H1 (cell line): ENCODE measurements around the gene CNTN5. TPM values are rescaled to one million over a fixed set of nuclear protein-coding genes. Genes with fewer than 3 reads are reported as not detected.

Source experiments
- CTCF ChIA-PET: fragments of 300-600 bp; sonication (Branson Sonifier 250); formaldehyde crosslinking; loops from one replicate; lab custom pipeline; 2021; ENCODE audit not compliant: partially characterized antibody; lab: Charles Lee
- POLR2A ChIA-PET: fragments of 300-600 bp; sonication (Branson Sonifier 250); formaldehyde crosslinking; loops from one replicate; lab custom pipeline; 2021; ENCODE audit warnings: inconsistent platforms; ENCODE audit not compliant: partially characterized antibody; lab: Charles Lee
- DNase-seq, 2 experiments: peaks; one replicate each; pipeline versions ENCODE4 v3.0.0 to v3.0.0-alpha.2; 2010 to 2022; ENCODE audit warnings: low spot score in 2 of 2, low read depth in 1 of 2, mixed read lengths in 1 of 2
- FAIRE-seq: peaks from 2 replicates; lab custom pipeline; 2011; peaks lifted over from hg19 to GRCh38; lab: Jason Lieb, UNC
- H2AFZ ChIP-seq: 2 replicates; pipeline ENCODE4 v1.8.1; 2012; ENCODE audit warnings: low read length, inconsistent platforms
- H2AK5ac ChIP-seq: 2 replicates; pipeline ENCODE4 v1.6.1; 2013; ENCODE audit warnings: low read depth, low read length
- H2BK120ac ChIP-seq: replicated peaks from 2 replicates; pipeline ENCODE3; 2013; ENCODE audit warnings: low read depth, low read length, inconsistent platforms
- H2BK12ac ChIP-seq: 2 replicates; pipeline ENCODE4 v1.6.1; 2013; ENCODE audit warnings: low read depth, low read length
- H2BK15ac ChIP-seq: 2 replicates; pipeline ENCODE4 v1.6.1; 2013; ENCODE audit warnings: low read length
- H2BK20ac ChIP-seq: 2 replicates; pipeline ENCODE4 v1.6.1; 2013; ENCODE audit warnings: low read length
- H2BK5ac ChIP-seq: 2 replicates; pipeline ENCODE4 v1.6.1; 2013; ENCODE audit warnings: low read depth, low read length
- H3K14ac ChIP-seq: 2 replicates; pipeline ENCODE4 v1.6.1; 2013; ENCODE audit warnings: inconsistent platforms; ENCODE audit not compliant: insufficient read length
- H3K18ac ChIP-seq: 2 replicates; pipeline ENCODE4 v1.6.1; 2013; ENCODE audit warnings: low read length; ENCODE audit errors: extremely low read depth
- H3K23ac ChIP-seq: 2 replicates; pipeline ENCODE4 v1.6.1; 2013; ENCODE audit warnings: inconsistent platforms; ENCODE audit not compliant: insufficient read length
- H3K23me2 ChIP-seq: 2 replicates; pipeline ENCODE4 v1.6.1; 2013; ENCODE audit warnings: low read depth, low read length
- H3K27ac ChIP-seq: 2 replicates; pipeline ENCODE4 v1.6.1; 2011; ENCODE audit warnings: low read depth, low read length, inconsistent platforms
- H3K27me3 ChIP-seq, 4 experiments: replicated peaks in 1 of 4; 1 replicate in 1 of 4; 2 replicates in 3 of 4; pipeline versions ENCODE4 v1.6.1 to v1.8.1; 2011 to 2013; ENCODE audit warnings: low read length in 3 of 4, mild to moderate bottlenecking in 3 of 4, inconsistent platforms in 2 of 4, mixed read lengths in 2 of 4, moderate library complexity in 1 of 4; ENCODE audit not compliant: control insufficient read depth in 3 of 4, insufficient read depth in 3 of 4; ENCODE audit errors: extremely low read depth in 1 of 4
- H3K36me3 ChIP-seq, 4 experiments: 2 replicates each; pipeline versions ENCODE4 v1.6.1 to v1.8.1; 2011 to 2013; ENCODE audit warnings: mild to moderate bottlenecking in 4 of 4, low read length in 3 of 4, moderate library complexity in 2 of 4, control low read depth in 1 of 4, inconsistent platforms in 1 of 4; ENCODE audit not compliant: insufficient read depth in 4 of 4, control insufficient read depth in 2 of 4
- H3K4ac ChIP-seq: replicated peaks from 2 replicates; pipeline ENCODE3; 2013; ENCODE audit warnings: low read length, low read depth, mixed read lengths, inconsistent platforms; ENCODE audit not compliant: insufficient read length
- H3K4me1 ChIP-seq, 4 experiments: replicated peaks in 1 of 4; 1 replicate in 1 of 4; 2 replicates in 3 of 4; pipeline versions ENCODE4 v1.6.1 to v1.8.1; 2011 to 2013; ENCODE audit warnings: low read length in 3 of 4, inconsistent platforms in 2 of 4, mixed read lengths in 1 of 4; ENCODE audit not compliant: insufficient read depth in 4 of 4, control insufficient read depth in 3 of 4
- H3K4me2 ChIP-seq, 2 experiments: 2 replicates each; pipeline versions ENCODE4 v1.6.1 to v1.8.1; 2011 to 2013; ENCODE audit warnings: low read depth in 2 of 2, low read length in 2 of 2, control low read depth in 1 of 2, inconsistent platforms in 1 of 2, mild to moderate bottlenecking in 1 of 2; ENCODE audit not compliant: insufficient read depth in 1 of 2
- H3K4me3 ChIP-seq, 4 experiments: fragments of 200-600, 300-600 bp in 1 of 4; sonication (generic), shearing (Covaris generic), sonication (Bioruptor Twin) in 1 of 4; 2 replicates each; pipeline versions ENCODE4 v1.5.1 to v1.8.1; 2011 to 2016; ENCODE audit warnings: low read length in 4 of 4, low read depth in 3 of 4, control low read depth in 2 of 4, inconsistent platforms in 2 of 4, mild to moderate bottlenecking in 2 of 4, mixed read lengths in 1 of 4, moderate library complexity in 1 of 4; ENCODE audit not compliant: insufficient read depth in 2 of 4; ENCODE audit errors: extremely low read depth in 1 of 4
- H3K56ac ChIP-seq: replicated peaks from 2 replicates; pipeline ENCODE3; 2013; ENCODE audit warnings: low read depth, mild to moderate bottlenecking, mixed read lengths, low read length, inconsistent platforms; ENCODE audit not compliant: insufficient read length
- H3K79me1 ChIP-seq: 2 replicates; pipeline ENCODE4 v1.6.1; 2013; ENCODE audit warnings: low read depth, low read length, control low read depth
- H3K79me2 ChIP-seq, 2 experiments: 2 replicates each; pipeline versions ENCODE4 v1.6.1 to v1.8.1; 2012 to 2013; ENCODE audit warnings: low read length in 2 of 2, mild to moderate bottlenecking in 2 of 2, inconsistent platforms in 1 of 2; ENCODE audit not compliant: insufficient read depth in 2 of 2, control insufficient read depth in 1 of 2
- H3K9ac ChIP-seq, 4 experiments: replicated peaks in 1 of 4; 1 replicate in 1 of 4; 2 replicates in 3 of 4; pipeline versions ENCODE4 v1.6.1 to v1.8.1; 2011 to 2013; ENCODE audit warnings: low read depth in 3 of 4, low read length in 3 of 4, control low read depth in 2 of 4, mild to moderate bottlenecking in 2 of 4, moderate library complexity in 2 of 4, inconsistent platforms in 1 of 4; ENCODE audit errors: extremely low read depth in 1 of 4
- H3K9me3 ChIP-seq, 2 experiments: 2 replicates each; pipeline versions ENCODE4 v1.6.1 to v1.8.1; 2012 to 2013; ENCODE audit warnings: mild to moderate bottlenecking in 2 of 2, moderate library complexity in 2 of 2, control low read depth in 1 of 2, inconsistent platforms in 1 of 2, low read depth in 1 of 2, low read length in 1 of 2, mixed read lengths in 1 of 2; ENCODE audit not compliant: insufficient read depth in 2 of 2
- H4K20me1 ChIP-seq, 2 experiments: replicated peaks in 1 of 2; 2 replicates each; pipeline versions ENCODE3 to v1.8.1; 2011 to 2013; ENCODE audit warnings: inconsistent platforms in 2 of 2, low read length in 2 of 2, mild to moderate bottlenecking in 1 of 2; ENCODE audit not compliant: insufficient read depth in 2 of 2, control insufficient read depth in 1 of 2
- H4K5ac ChIP-seq: 2 replicates; pipeline ENCODE4 v1.6.1; 2013; ENCODE audit warnings: low read length, low read depth, mixed read lengths, inconsistent platforms; ENCODE audit not compliant: insufficient read length
- H4K8ac ChIP-seq: 2 replicates; pipeline ENCODE4 v1.8.0; 2013; ENCODE audit warnings: mild to moderate bottlenecking, moderate library complexity, low read length, inconsistent platforms; ENCODE audit not compliant: insufficient read depth; ENCODE audit errors: extremely low read depth
- H4K91ac ChIP-seq: replicated peaks from 2 replicates; pipeline ENCODE3; 2013; ENCODE audit warnings: low read length, mixed read lengths, inconsistent platforms; ENCODE audit not compliant: insufficient read length
- ASH2L ChIP-seq: fragments of 200-600, 300-600 bp; sonication (generic); IDR thresholded peaks from one replicate; pipeline ENCODE4 v1.7.1; 2017; ENCODE audit warnings: low read length
- HDAC6 ChIP-seq: IDR thresholded peaks from one replicate; pipeline ENCODE4 v1.7.1; 2012; ENCODE audit warnings: low read depth, mild to moderate bottlenecking, inconsistent platforms, low read length, moderate library complexity
- JUN ChIP-seq: IDR thresholded peaks from 2 replicates; pipeline ENCODE4 v1.6.1; 2011; ENCODE audit warnings: low read depth, mild to moderate bottlenecking, improper control_type of control experiment, low read length
- PHF8 ChIP-seq: fragments of 200-600 bp; sonication (generic); conservative IDR thresholded peaks from 2 replicates; pipeline ENCODE4 v1.7.1; 2012; ENCODE audit warnings: low read depth, mild to moderate bottlenecking, inconsistent platforms, low read length, moderate library complexity
- SIX5 ChIP-seq: IDR thresholded peaks from 2 replicates; pipeline ENCODE4 v1.6.1; 2011; ENCODE audit warnings: mild to moderate bottlenecking, low read depth, low read length
- SP1 ChIP-seq: IDR thresholded peaks from 2 replicates; pipeline ENCODE4 v1.6.1; 2011; ENCODE audit warnings: low read depth, low read length
- TCF12 ChIP-seq: IDR thresholded peaks from 2 replicates; pipeline ENCODE4 v1.6.1; 2011; ENCODE audit warnings: low read depth, mild to moderate bottlenecking, low read length
- polyA plus RNA-seq, 7 experiments: library from polyadenylated mRNA; depleted of rRNA in 3 of 7; stranded (reverse) in 5 of 7; unstranded in 2 of 7; fragments of >200 nt in 5 of 7; fragments of 200-250 nt in 2 of 7; gene quantifications; 1 replicate in 5 of 7; 2 replicates in 1 of 7; 4 replicates in 1 of 7; pipeline versions ENCODE4 v1.2.1 to v1.2.3, GENCODE V29; 2011 to 2013; ENCODE audit warnings: missing spikeins in 2 of 7, mixed read lengths in 2 of 7
- total RNA-seq: library from RNA; stranded (reverse); fragmentation: NEBNext Ultra II Directional; extraction: Animal tissue kit (Norgen Biotek cat#: 25700); gene quantifications from 2 replicates; pipeline ENCODE4 v1.2.1, GENCODE V29; 2021

CNTN5 gene
- total and polyA plus RNA-seq, 2 of the 8 experiments (the other 6 are each of a cell fraction or from before 2014, with no cell fraction given): not detected

GRCh38 chr11:100329352-100329751, 1308.6 kb downstream of the CNTN5 start:
- no peak overlapping the region for H4K91ac ChIP-seq
- H3K9ac ChIP-seq: no peak overlapping the region
- H3K4me2 ChIP-seq: no peak overlapping the region
- CTCF ChIA-PET: interaction anchor here (0.8 to 2.2 kb wide), 10 partner anchors 9 to 200 kb away, joined by 3 to 13 read pairs (median 3); no protein-coding TSS in a partner anchor
- H3K36me3 ChIP-seq: no peaks in the 10 kb centered on the region
- POLR2A ChIA-PET: no interaction called here
- no peaks in the 10 kb centered on the region for H3K79me2 ChIP-seq
- H3K18ac ChIP-seq: no peak overlapping the region
- H3K56ac ChIP-seq: no peak overlapping the region
- H3K23me2 ChIP-seq: no peaks in the 10 kb centered on the region; the same call in 1 of the 2 replicates
- no peak overlapping the region for H2BK120ac ChIP-seq
- DNase-seq (no peak), FAIRE-seq (no peak)
- no peaks in the 10 kb centered on the region for H4K20me1 ChIP-seq
- no peak overlapping the region for H2BK20ac ChIP-seq
- no peak overlapping the region for H2AFZ ChIP-seq
- H2BK5ac ChIP-seq: no peak overlapping the region
- H3K4me1 ChIP-seq: no peaks in the 10 kb centered on the region
- H2AK5ac ChIP-seq: no peak overlapping the region
- no peak overlapping the region for H3K4ac ChIP-seq
- no peak overlapping the region for H2BK15ac ChIP-seq
- no peak overlapping the region for H2BK12ac ChIP-seq
- H3K79me1 ChIP-seq: no peaks in the 10 kb centered on the region
- no peak overlapping the region for H3K4me3 ChIP-seq
- H3K27me3 ChIP-seq: no peaks in the 10 kb centered on the region
- H3K27ac ChIP-seq: no peak overlapping the region
- H3K14ac ChIP-seq: no peak overlapping the region
- no peak overlapping the region for H4K8ac ChIP-seq
- H4K5ac ChIP-seq: no peak overlapping the region
- no peaks in the 10 kb centered on the region for H3K9me3 ChIP-seq
- H3K23ac ChIP-seq: no peak overlapping the region
- no peak for TF ChIP-seq PHF8
- TF ChIP-seq JUN: no peak
- no peak for TF ChIP-seq SP1
- no peak for TF ChIP-seq TCF12
- no peak for TF ChIP-seq SIX5
- no peak for TF ChIP-seq HDAC6
- no peak for TF ChIP-seq ASH2L
